GM19372 (cell line): ENCODE data around the gene CGN.

Experiments
- ATAC-seq: cut with Tn5 transposase; IDR thresholded peaks from one replicate; pipeline ENCODE4 v1.9.1; 2021; ENCODE audit warnings: mild to moderate bottlenecking, low read depth, moderate library complexity; ENCODE audit not compliant: unreplicated experiment

CGN gene

GRCh38 chr1:151495316-151495715, 15.9 kb upstream of the CGN start:
- ATAC-seq = no peak

GRCh38 chr1:151499365-151499764, 11.8 kb upstream of the CGN start:
- ATAC-seq = no peak

GRCh38 chr1:151499930-151500329, 11.3 kb upstream of the CGN start:
- ATAC-seq = no peak

- ATAC-seq = no peak
Observed at GRCh38 chr1:151501474-151501873, 9.7 kb upstream of the CGN start.

GRCh38 chr1:151502035-151502700, 9.0 kb upstream of the CGN start:
- ATAC-seq = no peak

- ATAC-seq = no peak
Observed at GRCh38 chr1:151502859-151503780, 8.1 kb upstream of the CGN start.

- no peak for ATAC-seq
Observed at GRCh38 chr1:151504252-151504651, 6.9 kb upstream of the CGN start.

- no peak for ATAC-seq
Observed at GRCh38 chr1:151504759-151505158, 6.4 kb upstream of the CGN start.

- no peak for ATAC-seq
Observed at GRCh38 chr1:151508833-151509232, 2.4 kb upstream of the CGN start.

GRCh38 chr1:151509350-151510019, 1.7 kb upstream of the CGN start:
- ATAC-seq = no peak

GRCh38 chr1:151510020-151510405, 1.2 kb upstream of the CGN start:
- no peak for ATAC-seq

- ATAC-seq = no peak
Observed at GRCh38 chr1:151510614-151510956, 602 bp upstream of the CGN start.

GRCh38 chr1:151511636-151512215, 539 bp downstream of the CGN start:
- ATAC-seq = peak; percentile 8

GRCh38 chr1:151512326-151512725, 1.1 kb downstream of the CGN start:
- no peak for ATAC-seq

GRCh38 chr1:151512801-151513625, 1.8 kb downstream of the CGN start:
- ATAC-seq = no peak

GRCh38 chr1:151513626-151514121, 2.5 kb downstream of the CGN start:
- no peak for ATAC-seq

GRCh38 chr1:151514366-151514765, 3.2 kb downstream of the CGN start:
- no peak for ATAC-seq

- ATAC-seq = no peak
Observed at GRCh38 chr1:151515265-151515664, 4.1 kb downstream of the CGN start.

- ATAC-seq = no peak
Observed at GRCh38 chr1:151516031-151516511, 4.9 kb downstream of the CGN start.

GRCh38 chr1:151518431-151518830, 7.2 kb downstream of the CGN start:
- no peak for ATAC-seq
